ENCODE results near the gene MOB2.

Gene MOB2

DNA sequence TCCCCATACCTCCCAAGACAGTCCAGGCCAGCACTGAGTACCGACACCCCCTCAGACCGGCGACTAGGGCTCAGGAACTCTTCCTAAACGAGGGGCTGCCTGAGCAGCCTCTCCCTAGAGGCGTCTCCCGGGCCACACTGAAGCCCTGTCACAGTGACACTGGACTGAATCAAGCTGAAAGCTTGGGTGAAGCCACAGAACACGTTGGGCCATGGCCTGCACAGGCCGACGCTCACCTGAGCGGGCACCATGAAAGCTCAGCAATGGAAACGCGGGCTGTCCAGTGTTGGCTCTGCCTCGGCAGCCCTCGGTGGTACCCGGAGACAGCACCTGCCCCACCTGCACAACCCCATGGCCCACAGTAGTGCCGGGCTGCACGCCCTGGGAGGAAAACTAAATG, 42.7 kb upstream of the MOB2 start:
- no peak for TF ChIP-seq REST (IDR thresholded peaks at IDR 0.05; ENCODE audit: insufficient read depth in 1 of 2, low read depth in 2 of 2, low read length in 2 of 2)

GRCh38 chr11:1528710-1529109, 42.1 kb upstream of the MOB2 start:
- TF ChIP-seq TAF1 (IDR thresholded peaks at IDR 0.05; ENCODE audit: borderline replicate concordance, insufficient read depth, low read length) = no peak

DNA sequence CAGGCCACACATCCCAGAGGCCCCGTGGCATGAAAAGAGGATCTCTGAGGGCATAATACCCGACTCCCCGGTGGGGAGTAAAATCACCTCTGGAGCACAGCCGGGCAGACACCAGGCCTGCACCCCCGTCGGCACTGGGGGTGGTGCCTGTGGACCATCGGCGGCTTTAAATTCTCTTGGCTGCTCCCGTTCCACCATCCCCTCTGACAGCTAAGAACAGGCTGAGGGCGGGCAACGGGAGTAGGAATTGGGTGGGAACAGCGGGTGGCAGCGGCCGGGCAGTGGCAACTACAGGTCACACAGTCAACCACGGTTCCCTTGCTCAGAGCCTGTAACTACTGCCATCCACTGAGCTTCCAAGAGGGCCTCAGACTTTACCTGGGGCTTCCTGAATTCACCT, 40.2 kb upstream of the MOB2 start:
- TF ChIP-seq FOXP2 (optimal IDR thresholded peaks at IDR 0.05; ENCODE audit: borderline replicate concordance, extremely low read depth, extremely low read length, insufficient read depth) (no peak), REST (IDR thresholded peaks at IDR 0.05; ENCODE audit: insufficient read depth in 1 of 2, low read depth in 2 of 2, low read length in 2 of 2) (no peak), TAF1 (IDR thresholded peaks at IDR 0.05; ENCODE audit: borderline replicate concordance, insufficient read depth, low read length) (no peak), POLR2AphosphoS5 (IDR thresholded peaks at IDR 0.05; ENCODE audit: low read depth, low read length) (no peak)

DNA sequence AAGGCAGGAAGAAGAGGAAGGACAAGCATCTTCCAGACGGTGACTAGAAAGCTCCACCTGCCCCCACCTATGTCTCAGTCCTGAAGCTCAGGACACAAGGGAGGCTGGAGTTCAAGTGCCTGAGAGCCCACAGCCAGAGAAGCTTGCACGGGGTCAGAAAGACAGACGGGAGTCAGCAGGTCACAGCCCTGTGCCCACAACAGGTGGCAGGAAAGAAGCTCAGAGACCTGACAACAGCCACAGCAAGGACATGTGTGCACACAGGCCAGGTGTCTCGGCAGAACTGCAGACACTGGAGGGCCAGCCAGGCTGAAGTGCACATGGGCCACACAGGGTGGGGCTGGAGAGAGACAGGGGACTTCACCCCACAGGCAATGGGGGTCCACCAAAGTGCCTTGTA, 37.2 kb upstream of the MOB2 start:
- TF ChIP-seq TAF1 (IDR thresholded peaks at IDR 0.05; ENCODE audit: borderline replicate concordance, insufficient read depth, low read length) (no peak), REST (IDR thresholded peaks at IDR 0.05; ENCODE audit: insufficient read depth in 1 of 2, low read depth in 2 of 2, low read length in 2 of 2) (no peak), FOXP2 (optimal IDR thresholded peaks at IDR 0.05; ENCODE audit: borderline replicate concordance, extremely low read depth, extremely low read length, insufficient read depth) (no peak), POLR2AphosphoS5 (IDR thresholded peaks at IDR 0.05; ENCODE audit: low read depth, low read length) (no peak), SIN3A (IDR thresholded peaks at IDR 0.05; ENCODE audit: borderline replicate concordance, insufficient read depth, low read length) (no peak)

- no peak for TF ChIP-seq REST (IDR thresholded peaks at IDR 0.05; ENCODE audit: insufficient read depth in 1 of 2, low read depth in 2 of 2, low read length in 2 of 2)
- no peak for TF ChIP-seq POLR2AphosphoS5 (IDR thresholded peaks at IDR 0.05; ENCODE audit: low read depth, low read length)
- TF ChIP-seq FOXP2 (optimal IDR thresholded peaks at IDR 0.05; ENCODE audit: borderline replicate concordance, extremely low read depth, extremely low read length, insufficient read depth) = no peak
- no peak for TF ChIP-seq TAF1 (IDR thresholded peaks at IDR 0.05; ENCODE audit: borderline replicate concordance, insufficient read depth, low read length)
- no peak for TF ChIP-seq SIN3A (IDR thresholded peaks at IDR 0.05; ENCODE audit: borderline replicate concordance, insufficient read depth, low read length)
Observed at GRCh38 chr11:1523077-1523476, 36.5 kb upstream of the MOB2 start.

DNA sequence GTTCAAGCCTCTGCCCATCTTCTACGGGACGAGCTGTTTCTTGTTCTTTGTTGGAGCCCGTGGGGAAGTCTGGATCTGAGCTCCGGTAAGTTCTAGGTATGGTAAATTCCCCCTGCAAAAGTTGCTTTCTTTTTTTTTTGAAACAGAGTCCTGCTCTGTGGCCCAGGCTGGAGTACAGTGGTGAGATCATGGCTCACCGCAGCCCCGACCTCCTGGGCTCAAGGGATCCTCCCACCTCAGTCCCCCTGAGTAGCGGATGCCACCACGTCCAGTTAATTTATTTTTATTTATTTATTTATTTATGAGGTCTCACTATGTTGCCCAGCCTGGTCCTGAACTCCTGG, 35.5 kb upstream of the MOB2 start:
- TF ChIP-seq FOXP2 (optimal IDR thresholded peaks at IDR 0.05; ENCODE audit: borderline replicate concordance, extremely low read depth, extremely low read length, insufficient read depth) (no peak), POLR2AphosphoS5 (IDR thresholded peaks at IDR 0.05; ENCODE audit: low read depth, low read length) (no peak), REST (IDR thresholded peaks at IDR 0.05; ENCODE audit: insufficient read depth in 1 of 2, low read depth in 2 of 2, low read length in 2 of 2) (no peak), TAF1 (IDR thresholded peaks at IDR 0.05; ENCODE audit: borderline replicate concordance, insufficient read depth, low read length) (no peak), SIN3A (IDR thresholded peaks at IDR 0.05; ENCODE audit: borderline replicate concordance, insufficient read depth, low read length) (no peak)

Data from PFSK-1 (cell line).